ENCODE measurements around the gene PKD2L2.
"Not testable (repeated sequence)": the region's sequence is repeated elsewhere in the genome, so short reads cannot be mapped to it uniquely, and the experiment has no call there.

Gene PKD2L2

GRCh38 chr5:137937994-137938750, 48.9 kb downstream of the PKD2L2 start:
- no peak overlapping the region for H3K4me3 ChIP-seq (ENCODE audit: low read depth, low read length)
- CTCF ChIA-PET, result interaction anchor here (0.6 to 1.1 kb wide), 2 partner anchors 47 to 98 kb away, joined by 3 read pairs; no protein-coding TSS in a partner anchor
- no peak for TF ChIP-seq CTCF (IDR thresholded peaks at IDR 0.05; ENCODE audit: insufficient read depth, low read length, missing control alignments)
- POLR2A ChIA-PET, result no interaction called here
- DNase-seq (ENCODE audit: low read depth, low spot score), result no peak

GRCh38 chr5:137938751-137939143, 49.5 kb downstream of the PKD2L2 start:
- H3K4me3 ChIP-seq (ENCODE audit: low read depth, low read length), result no peak overlapping the region
- ChIA-PET CTCF (no interaction called here), POLR2A (no interaction called here)
- DNase-seq (ENCODE audit: low read depth, low spot score), result no peak
- TF ChIP-seq CTCF (IDR thresholded peaks at IDR 0.05; ENCODE audit: insufficient read depth, low read length, missing control alignments), result no peak

GRCh38 chr5:137939331-137939730, 50.1 kb downstream of the PKD2L2 start:
- CTCF ChIA-PET, result no interaction called here
- DNase-seq (ENCODE audit: low read depth, low spot score), result no peak
- POLR2A ChIA-PET, result no interaction called here
- H3K4me3 ChIP-seq (ENCODE audit: low read depth, low read length), result no peak overlapping the region
- TF ChIP-seq CTCF (IDR thresholded peaks at IDR 0.05; ENCODE audit: insufficient read depth, low read length, missing control alignments), result no peak

GRCh38 chr5:137944280-137944679, 55.0 kb downstream of the PKD2L2 start:
- POLR2A ChIA-PET; DNase-seq (ENCODE audit: low read depth, low spot score); H3K4me3 ChIP-seq (ENCODE audit: low read depth, low read length); CTCF ChIA-PET: not testable (repeated sequence)

GRCh38 chr5:137945825-137946224, 56.6 kb downstream of the PKD2L2 start:
- ChIA-PET CTCF (no interaction called here), POLR2A (no interaction called here)
- no peak for TF ChIP-seq CTCF (IDR thresholded peaks at IDR 0.05; ENCODE audit: insufficient read depth, low read length, missing control alignments)
- no peak overlapping the region for H3K4me3 ChIP-seq (ENCODE audit: low read depth, low read length)
- DNase-seq (ENCODE audit: low read depth, low spot score), result no peak

- POLR2A ChIA-PET, result interaction anchor here (0.8 kb wide), 1 partner anchor 78 kb away, joined by 3 read pairs; the partner anchor contains the start of gene FAM13B
- no peak for TF ChIP-seq CTCF (IDR thresholded peaks at IDR 0.05; ENCODE audit: insufficient read depth, low read length, missing control alignments)
- DNase-seq (ENCODE audit: low read depth, low spot score), result peak; percentile 74
- CTCF ChIA-PET, result interaction anchor here (0.6 to 1.7 kb wide), 7 partner anchors 7 to 177 kb away, joined by 3 to 8 read pairs (median 3); no protein-coding TSS in a partner anchor
- H3K4me3 ChIP-seq (ENCODE audit: low read depth, low read length), result no peak overlapping the region
Measured at GRCh38 chr5:137954131-137954879, 65.0 kb downstream of the PKD2L2 start.

Measured in AG04449 (cell line).